HUES48 (cell line): ENCODE measurements around the gene EVA1C.
A peak's percentile ranks its signal among the peaks of the same experiment; 100 is the strongest.
"Not testable (repeated sequence)": the region's sequence is repeated elsewhere in the genome, so short reads cannot be mapped to it uniquely, and the experiment has no call there.

Experiments used
- H3K27ac ChIP-seq: one replicate; pipeline ENCODE4 v1.7.0; 2013; ENCODE audit warnings: low read depth, low read length, inconsistent platforms
- H3K27me3 ChIP-seq: 2 replicates; pipeline ENCODE4 v1.6.1; 2013; ENCODE audit warnings: mild to moderate bottlenecking, low read length; ENCODE audit not compliant: control insufficient read depth, insufficient read depth
- H3K36me3 ChIP-seq: 2 replicates; pipeline ENCODE4 v1.6.1; 2013; ENCODE audit warnings: low read length; ENCODE audit not compliant: control insufficient read depth, insufficient read depth
- H3K4me1 ChIP-seq: 2 replicates; pipeline ENCODE4 v1.6.1; 2013; ENCODE audit warnings: mild to moderate bottlenecking, low read length; ENCODE audit not compliant: control insufficient read depth, insufficient read depth
- H3K4me3 ChIP-seq: 2 replicates; pipeline ENCODE4 v1.5.1; 2013; ENCODE audit warnings: mild to moderate bottlenecking, low read depth, low read length
- H3K9ac ChIP-seq: 2 replicates; pipeline ENCODE4 v1.6.1; 2013; ENCODE audit warnings: mild to moderate bottlenecking, low read depth, low read length, moderate library complexity
- H3K9me3 ChIP-seq: 2 replicates; pipeline ENCODE4 v1.6.1; 2013; ENCODE audit warnings: low read length; ENCODE audit not compliant: control insufficient read depth, insufficient read depth

EVA1C gene

GRCh38 chr21:32477424-32477745, 64.9 kb downstream of the EVA1C start:
- Histone ChIP-seq H3K9me3 (no peaks in the 10 kb centered on the region), H3K4me3 (no peak overlapping the region), H3K4me1 (peaks cover 3% of the 10 kb centered on the region; the same call in 1 of the 2 replicates)

GRCh38 chr21:32481875-32482408, 69.4 kb downstream of the EVA1C start:
- H3K36me3 ChIP-seq: no peaks in the 10 kb centered on the region

More at GRCh38 chr21:32477424-32477745, 64.9 kb downstream of the EVA1C start:
- Histone ChIP-seq H3K27me3 (no peaks in the 10 kb centered on the region), H3K27ac (no peak overlapping the region), H3K36me3 (no peaks in the 10 kb centered on the region), H3K9ac (no peak overlapping the region)

GRCh38 chr21:32482565-32483292, 70.2 kb downstream of the EVA1C start:
- Histone ChIP-seq H3K4me3 (no peak overlapping the region), H3K4me1 (peaks cover 3% of the 10 kb centered on the region; the same call in 1 of the 2 replicates), H3K9ac (no peak overlapping the region), H3K36me3 (no peaks in the 10 kb centered on the region), H3K27ac (no peak overlapping the region), H3K9me3 (no peaks in the 10 kb centered on the region), H3K27me3 (no peaks in the 10 kb centered on the region)

More at GRCh38 chr21:32481875-32482408, 69.4 kb downstream of the EVA1C start:
- no peak overlapping the region for H3K27ac ChIP-seq
- H3K4me1 ChIP-seq: peaks cover 3% of the 10 kb centered on the region; the same call in 1 of the 2 replicates
- H3K9ac ChIP-seq: no peak overlapping the region
- no peaks in the 10 kb centered on the region for H3K27me3 ChIP-seq
- H3K4me3 ChIP-seq: no peak overlapping the region
- H3K9me3 ChIP-seq: no peaks in the 10 kb centered on the region

GRCh38 chr21:32483293-32483595, 70.7 kb downstream of the EVA1C start:
- Histone ChIP-seq H3K36me3 (no peaks in the 10 kb centered on the region), H3K9ac (no peak overlapping the region), H3K9me3 (no peaks in the 10 kb centered on the region), H3K27me3 (no peaks in the 10 kb centered on the region), H3K27ac (no peak overlapping the region), H3K4me3 (no peak overlapping the region), H3K4me1 (peaks cover 3% of the 10 kb centered on the region; the same call in 1 of the 2 replicates)

- Histone ChIP-seq H3K36me3 (no peaks in the 10 kb centered on the region), H3K4me3 (no peak overlapping the region), H3K9me3 (no peaks in the 10 kb centered on the region), H3K27me3 (no peaks in the 10 kb centered on the region), H3K27ac (no peak overlapping the region), H3K4me1 (peaks cover 3% of the 10 kb centered on the region; the same call in 1 of the 2 replicates), H3K9ac (no peak overlapping the region)
Observed at GRCh38 chr21:32484706-32485380, 72.3 kb downstream of the EVA1C start.

GRCh38 chr21:32492376-32492775, 79.9 kb downstream of the EVA1C start:
- no peaks in the 10 kb centered on the region; the same call in 1 of the 2 replicates for H3K36me3 ChIP-seq
- H3K9me3 ChIP-seq: no peaks in the 10 kb centered on the region
- peaks cover 29% of the 10 kb centered on the region for H3K4me1 ChIP-seq
- no peaks in the 10 kb centered on the region for H3K27me3 ChIP-seq
- peak overlapping the region; percentile 82 for H3K27ac ChIP-seq
- H3K9ac ChIP-seq: no peak overlapping the region
- no peak overlapping the region for H3K4me3 ChIP-seq

DNA sequence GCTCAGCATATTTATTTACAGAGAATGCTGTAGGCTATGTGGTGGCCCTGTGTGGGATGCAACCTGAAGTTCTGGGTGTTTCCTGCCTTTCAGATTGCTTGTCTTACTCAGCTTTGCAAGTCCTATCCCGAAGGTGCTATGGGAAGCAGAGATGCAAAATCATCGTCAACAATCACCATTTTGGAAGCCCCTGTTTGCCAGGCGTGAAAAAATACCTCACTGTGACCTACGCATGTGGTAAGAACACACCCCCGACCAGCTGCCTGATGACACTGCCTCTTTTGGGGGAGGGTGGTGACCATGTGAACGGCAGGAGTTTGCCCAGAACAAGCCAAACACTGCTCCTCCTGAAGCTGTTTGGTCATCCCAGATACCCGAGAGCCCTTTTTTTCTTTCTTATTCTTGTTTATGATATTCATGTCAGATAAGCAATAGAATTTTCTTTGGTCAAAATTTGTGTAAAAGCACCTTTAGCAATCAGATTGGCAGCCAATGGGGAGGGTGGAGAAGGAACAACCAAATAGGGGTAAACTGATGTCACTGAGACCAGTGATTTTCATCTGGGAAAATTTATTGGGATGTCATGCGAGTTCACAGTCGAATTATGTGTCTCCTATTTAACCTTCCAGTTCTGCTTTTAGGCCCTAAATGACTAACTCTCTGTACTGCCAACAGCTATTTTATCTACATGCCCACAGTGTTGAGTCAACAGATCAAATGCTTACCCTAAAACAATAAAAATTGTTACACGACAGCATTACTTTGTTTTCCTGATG, 82.6 kb downstream of the EVA1C start:
- peaks cover 35% of the 10 kb centered on the region for H3K4me1 ChIP-seq
- no peak overlapping the region for H3K4me3 ChIP-seq
- H3K27ac ChIP-seq: no peak overlapping the region

GRCh38 chr21:32496568-32496967, 84.1 kb downstream of the EVA1C start:
- Histone ChIP-seq H3K9me3 (no peaks in the 10 kb centered on the region), H3K27ac (no peak overlapping the region), H3K27me3 (no peaks in the 10 kb centered on the region), H3K9ac (no peak overlapping the region), H3K4me1 (peaks cover 35% of the 10 kb centered on the region), H3K4me3 (no peak overlapping the region), H3K36me3 (no peaks in the 10 kb centered on the region; the same call in 1 of the 2 replicates)

More for the DNA sequence above, 82.6 kb downstream of the EVA1C start:
- Histone ChIP-seq H3K27me3 (no peaks in the 10 kb centered on the region), H3K9me3 (no peaks in the 10 kb centered on the region), H3K36me3 (no peaks in the 10 kb centered on the region; the same call in 1 of the 2 replicates), H3K9ac (no peak overlapping the region)

GRCh38 chr21:32499249-32500055, 86.9 kb downstream of the EVA1C start:
- no peak overlapping the region for H3K9ac ChIP-seq
- H3K27me3 ChIP-seq: no peaks in the 10 kb centered on the region
- peaks cover 21% of the 10 kb centered on the region for H3K4me1 ChIP-seq
- no peaks in the 10 kb centered on the region for H3K9me3 ChIP-seq
- H3K4me3 ChIP-seq: no peak overlapping the region
- no peaks in the 10 kb centered on the region; the same call in 1 of the 2 replicates for H3K36me3 ChIP-seq
- H3K27ac ChIP-seq: no peak overlapping the region

DNA sequence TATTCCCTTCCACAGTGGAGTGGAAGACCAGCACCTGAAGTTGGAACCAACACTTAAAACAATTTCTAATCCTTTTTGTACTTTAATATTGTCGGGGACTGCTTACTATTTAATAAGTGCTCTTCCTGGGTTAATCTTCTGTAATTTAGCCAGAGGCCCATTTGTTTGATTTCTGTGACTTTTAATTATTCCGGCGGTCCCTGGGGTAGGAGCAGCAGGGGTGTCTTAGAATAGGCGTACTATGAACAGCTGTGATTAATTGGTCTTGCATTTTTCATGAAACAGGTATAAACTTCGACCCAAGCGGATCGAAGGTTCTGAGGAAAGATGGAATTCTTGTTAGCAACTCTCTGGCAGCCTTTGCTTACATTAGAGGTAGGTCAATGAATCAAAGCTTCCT, 91.1 kb downstream of the EVA1C start:
- not testable (repeated sequence) for H3K4me1 ChIP-seq, H3K27ac ChIP-seq, H3K9me3 ChIP-seq, H3K27me3 ChIP-seq, H3K9ac ChIP-seq, H3K36me3 ChIP-seq, H3K4me3 ChIP-seq
